GM21515 (cell line): ENCODE measurements around the gene SRGAP3.

Experiments
- ATAC-seq: cut with Tn5 transposase; IDR thresholded peaks from one replicate; pipeline ENCODE4 v1.9.1; 2021; ENCODE audit not compliant: unreplicated experiment

The SRGAP3 gene

DNA sequence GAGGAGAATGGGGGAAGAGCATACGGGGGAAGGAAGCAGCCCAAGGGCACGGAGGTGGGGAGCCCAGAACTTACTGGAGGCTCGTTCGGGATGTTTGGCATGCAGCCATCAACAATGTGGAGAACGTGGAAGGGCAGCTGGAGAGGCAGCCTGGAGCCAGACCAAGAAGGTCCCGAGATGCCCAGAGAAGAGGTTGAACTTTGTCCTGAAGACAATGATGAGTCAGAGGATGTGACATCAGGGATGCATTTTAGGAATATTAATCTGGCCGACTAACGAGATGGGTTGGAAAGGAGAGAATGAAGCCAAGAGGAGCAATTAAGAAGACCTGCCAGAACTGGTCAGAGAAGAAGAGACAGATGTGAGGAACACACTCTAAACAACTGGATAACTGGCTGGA, 98.2 kb downstream of the SRGAP3 start:
- ATAC-seq = no peak

DNA sequence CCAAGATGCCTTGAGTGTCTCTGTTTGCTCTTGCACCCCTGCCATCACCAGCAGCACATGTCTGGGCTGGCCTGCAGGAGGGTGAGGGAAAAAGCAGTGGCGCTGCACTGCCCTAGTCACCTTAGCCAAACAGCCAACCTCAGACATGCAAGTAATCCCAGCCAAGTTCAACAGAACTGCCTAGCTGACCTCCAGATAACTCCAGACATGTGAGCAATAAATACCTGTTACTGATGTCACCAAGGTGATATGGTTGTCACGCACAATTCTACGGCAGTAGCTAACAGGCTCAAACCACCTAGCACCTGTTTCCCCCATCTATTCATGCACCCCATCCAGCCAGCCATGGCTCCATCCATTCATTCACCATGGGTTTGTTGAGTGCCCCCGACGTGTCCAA, 99.9 kb downstream of the SRGAP3 start:
- no peak for ATAC-seq

DNA sequence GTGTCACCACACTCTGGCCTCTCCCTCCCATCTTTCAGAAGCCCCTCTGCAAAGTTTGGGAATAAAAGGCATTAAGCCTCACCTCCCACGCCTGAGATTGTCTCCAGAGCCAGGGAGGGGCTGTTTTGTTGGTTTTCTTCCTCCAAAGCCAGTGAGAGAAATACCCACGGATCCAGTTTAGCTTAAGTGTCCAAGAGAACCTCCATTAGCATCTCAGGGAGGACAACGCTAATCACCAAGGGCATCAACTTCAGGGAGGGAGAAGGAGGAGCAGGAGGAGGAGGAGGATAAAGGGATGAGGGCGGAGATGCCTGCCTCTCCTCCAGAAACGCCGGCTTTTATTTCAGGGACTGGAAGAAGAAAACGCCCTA, 101.6 kb downstream of the SRGAP3 start:
- ATAC-seq = no peak

DNA sequence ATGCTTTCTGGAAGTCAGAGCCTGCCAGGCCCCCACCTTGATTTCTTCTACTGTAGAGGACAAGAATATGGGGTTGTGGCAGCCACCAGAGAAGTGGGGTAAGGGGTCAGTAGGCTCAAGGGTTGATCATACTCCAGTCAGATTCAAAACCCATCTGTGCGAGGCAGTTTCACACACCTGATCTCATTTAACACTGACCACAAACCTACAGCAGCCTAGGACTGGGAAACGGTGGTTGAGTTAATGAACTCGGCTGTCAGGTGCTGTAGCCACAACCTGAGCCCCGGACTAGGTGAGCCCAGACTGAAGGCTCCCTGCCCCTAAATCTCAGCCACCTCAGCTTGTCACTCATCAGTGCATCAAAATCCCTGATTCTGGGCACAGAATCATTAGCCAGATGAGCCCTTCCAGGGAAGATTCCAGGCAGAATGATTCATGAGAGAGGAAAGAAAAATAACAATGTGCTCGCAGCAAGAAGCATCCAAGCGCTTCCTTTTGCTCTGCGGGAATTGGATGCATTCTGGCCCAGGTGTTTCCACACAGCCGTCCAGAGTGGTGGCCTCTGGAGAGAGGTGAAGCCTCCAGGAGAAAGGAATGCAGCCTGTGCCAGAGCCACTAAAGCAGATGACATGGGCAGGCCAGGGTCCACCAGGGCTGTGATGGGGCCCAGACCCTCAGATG, 102.1 kb downstream of the SRGAP3 start:
- peak; percentile 78 for ATAC-seq

DNA sequence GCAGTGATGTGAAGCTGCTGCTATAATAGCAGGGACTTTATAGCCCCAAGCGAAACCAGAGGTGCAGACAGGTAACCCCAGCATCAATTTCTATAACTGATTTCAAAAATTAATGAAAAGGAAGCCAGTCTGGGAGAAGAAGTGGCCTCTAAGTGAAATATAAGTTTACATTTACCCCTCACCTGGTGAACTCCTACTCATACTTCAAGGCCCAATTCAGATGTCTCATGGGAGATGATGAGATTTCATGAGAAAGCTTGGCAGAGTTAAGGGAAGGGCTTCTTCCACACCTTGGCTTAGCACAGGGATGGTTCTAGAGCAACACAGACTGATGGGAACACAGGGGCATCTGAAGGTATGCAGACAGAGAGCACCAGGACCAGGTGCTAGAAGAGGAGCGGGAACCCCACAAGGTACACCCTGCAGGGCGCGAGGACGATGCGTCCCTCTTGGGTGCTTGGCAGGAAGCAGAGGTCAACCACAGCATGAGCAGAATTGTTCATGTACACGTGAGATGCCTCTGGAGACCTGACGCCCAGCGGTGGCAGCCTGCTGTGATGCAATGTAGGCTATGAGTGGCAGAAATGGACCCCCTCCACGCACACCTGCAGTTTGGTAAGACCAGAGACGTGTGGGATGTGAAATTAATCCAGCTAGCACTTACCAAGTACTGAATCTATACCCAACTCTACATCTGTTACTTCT, 102.9 kb downstream of the SRGAP3 start:
- ATAC-seq = peak; percentile 47

DNA sequence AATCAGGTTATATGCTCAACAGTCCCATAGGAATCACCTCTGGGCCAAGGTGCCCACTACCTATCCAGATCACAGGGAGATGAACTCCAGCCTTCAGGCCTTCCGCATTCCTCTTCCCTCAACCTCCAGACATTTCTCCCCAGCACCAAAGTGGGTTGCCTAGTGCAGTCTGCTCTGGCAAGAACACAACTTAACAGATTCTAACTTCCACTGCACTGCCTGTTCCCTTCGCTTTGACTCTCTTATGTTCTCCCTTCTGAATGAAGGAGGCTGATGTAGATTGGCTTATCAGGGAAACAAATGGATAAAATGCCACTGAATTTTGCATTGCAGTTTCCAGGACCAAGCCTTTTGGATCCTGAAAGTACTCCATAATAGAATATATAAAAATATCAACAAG, 106.3 kb downstream of the SRGAP3 start:
- ATAC-seq = no peak

DNA sequence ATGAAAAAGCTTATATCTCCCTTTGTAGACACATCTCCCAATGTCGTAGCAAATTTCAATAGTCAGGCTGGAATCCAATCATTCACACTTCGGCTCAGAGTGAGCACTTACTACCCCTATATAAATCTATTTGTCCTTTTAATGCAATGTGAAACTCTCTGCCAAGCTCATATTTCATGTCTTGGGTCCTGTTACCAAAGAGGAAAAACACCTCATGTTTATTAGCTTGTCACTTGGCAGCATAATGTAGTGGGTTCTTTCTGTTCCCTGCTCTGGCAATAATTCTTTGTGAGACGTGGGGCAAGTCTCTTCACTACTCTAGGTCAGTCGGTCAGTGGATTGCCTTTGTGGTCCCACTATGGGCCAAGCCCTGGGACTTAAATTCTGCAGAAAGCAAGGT, 107.1 kb downstream of the SRGAP3 start:
- no peak for ATAC-seq

DNA sequence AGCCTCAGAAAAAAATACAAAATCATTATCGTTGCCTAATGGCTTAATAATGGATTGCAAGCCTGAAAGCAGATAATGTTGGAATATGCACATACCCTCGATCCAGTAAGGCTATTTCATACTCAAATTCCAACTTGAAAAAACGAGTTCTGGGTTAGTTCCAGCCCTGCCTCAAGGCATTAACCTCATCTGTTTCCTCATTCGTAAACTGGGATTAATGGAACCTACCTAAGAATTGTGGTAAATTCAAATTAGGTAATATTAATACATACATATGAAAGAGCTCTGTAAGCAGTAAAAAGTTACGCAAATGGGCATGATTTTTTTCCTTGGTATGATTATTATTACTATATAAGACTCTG, 107.5 kb downstream of the SRGAP3 start:
- ATAC-seq = no peak

DNA sequence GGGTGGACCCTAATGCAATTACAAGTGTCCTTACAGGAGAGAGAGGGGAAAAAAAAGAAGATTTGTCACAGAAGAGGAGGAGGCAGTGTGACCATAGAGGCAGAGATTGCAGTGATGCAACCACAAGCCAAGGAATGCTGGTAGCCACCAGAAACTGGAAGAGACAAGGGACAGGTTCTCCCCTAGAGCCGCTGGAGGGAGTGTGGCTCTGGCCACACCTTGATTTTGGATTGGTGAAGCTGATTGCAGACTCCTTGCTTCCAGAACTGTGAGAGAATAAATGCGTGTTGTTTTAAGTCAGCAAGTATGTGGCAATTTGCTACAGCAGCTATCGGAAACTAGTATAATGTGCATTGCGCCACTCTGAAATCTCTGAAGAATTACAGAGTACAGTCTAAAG, 110.1 kb downstream of the SRGAP3 start:
- no peak for ATAC-seq

DNA sequence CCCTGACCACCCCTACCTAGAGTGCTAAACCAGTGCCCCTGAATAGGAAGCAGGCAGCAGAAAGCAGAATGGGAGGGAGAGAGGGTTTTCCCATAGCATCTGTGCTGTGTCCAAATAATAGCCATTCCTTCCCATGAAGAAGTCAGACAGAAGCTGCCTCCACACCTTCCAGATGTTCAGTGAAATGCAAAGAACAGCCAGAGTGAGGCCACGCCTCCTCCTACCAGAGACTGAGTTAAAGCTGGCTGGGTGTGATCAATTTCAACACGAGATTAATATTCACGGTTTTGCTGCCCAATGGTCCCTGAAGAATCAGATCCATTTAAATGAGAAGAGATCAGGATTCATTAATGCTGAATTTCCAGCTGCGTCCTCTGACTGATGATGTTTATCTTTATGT, 111.8 kb downstream of the SRGAP3 start:
- no peak for ATAC-seq

DNA sequence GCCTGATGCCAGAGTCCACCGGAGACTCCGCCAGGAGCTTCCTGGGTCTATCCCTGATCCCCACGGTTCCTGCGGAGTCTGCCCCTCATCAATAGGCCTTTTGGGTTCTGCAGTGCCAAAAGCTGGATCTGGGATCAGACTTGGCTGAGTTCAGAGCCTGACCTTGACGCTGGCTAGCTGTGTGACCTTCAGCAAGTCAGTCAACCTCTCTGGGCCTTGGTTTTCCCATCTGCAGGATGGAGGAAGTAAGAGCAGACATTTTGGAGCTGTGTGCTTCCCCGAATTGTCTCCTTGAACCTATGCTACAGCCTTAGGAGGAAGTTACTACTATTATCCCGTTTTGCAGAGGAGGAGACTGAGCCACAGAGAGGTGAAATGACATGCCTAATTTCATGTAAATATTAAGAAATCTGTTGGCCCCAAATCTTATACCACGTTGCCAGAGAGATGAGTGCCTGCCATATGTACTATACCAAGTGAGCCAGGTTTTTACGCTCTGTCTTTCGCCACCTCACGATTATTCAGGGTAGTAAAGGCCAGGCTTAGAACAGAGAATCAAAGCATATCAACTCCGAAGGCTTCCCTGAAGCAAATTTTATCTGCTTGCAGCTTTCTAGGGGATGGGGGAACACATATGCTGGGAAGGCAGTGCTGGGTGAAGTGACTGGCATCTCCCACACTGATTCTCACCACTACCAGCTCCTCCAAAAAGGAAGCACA, 112.5 kb downstream of the SRGAP3 start:
- no peak for ATAC-seq

DNA sequence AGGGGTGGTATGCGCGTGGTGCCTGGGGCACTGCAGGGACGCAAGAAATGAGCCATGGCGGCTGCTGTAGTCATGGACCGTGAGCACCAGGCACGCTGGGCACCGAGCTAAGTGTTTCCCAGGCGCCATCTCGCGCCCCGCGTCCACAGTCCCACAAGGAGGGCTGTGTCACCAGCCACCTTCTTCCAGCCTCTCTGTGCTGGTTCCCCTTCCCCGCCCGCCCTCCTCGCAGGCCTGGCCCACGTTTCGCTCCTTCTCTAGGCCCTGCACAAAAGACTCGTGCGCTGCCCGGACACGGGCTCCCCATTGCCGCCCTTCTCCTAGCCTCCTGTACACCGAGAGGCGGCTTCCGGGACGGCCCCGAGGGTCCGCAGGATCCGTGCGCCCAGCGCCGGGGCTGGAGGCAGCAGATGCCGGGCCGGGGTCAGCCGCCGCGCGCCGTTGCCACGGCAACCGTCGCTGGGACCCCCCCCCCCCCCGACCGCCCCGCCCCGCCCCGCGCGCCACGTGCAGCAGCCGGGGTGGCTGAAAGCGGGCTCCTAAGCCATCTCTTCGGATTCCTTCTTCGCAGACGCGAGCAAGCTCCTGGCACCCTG, 113.4 kb downstream of the SRGAP3 start:
- ATAC-seq = no peak

DNA sequence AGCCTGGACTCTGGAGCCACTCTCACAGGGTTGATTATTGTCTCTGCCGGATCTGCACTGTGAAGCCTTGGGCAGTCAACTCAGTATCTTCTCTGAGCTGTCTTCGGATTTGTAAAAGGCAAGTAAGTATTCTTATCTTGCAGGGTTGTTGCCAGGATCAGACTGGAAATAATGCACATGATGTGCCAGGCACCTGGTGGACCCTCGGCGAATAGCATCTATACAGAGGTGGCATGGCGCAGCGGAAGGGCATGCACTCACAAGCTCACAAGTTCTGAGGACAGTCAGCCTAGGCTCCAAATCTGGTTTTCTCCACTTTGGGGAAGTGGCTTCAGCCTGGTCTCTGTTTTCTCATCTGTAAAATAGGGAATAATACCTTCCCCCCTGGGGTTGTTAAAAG, 113.9 kb downstream of the SRGAP3 start:
- ATAC-seq = no peak

DNA sequence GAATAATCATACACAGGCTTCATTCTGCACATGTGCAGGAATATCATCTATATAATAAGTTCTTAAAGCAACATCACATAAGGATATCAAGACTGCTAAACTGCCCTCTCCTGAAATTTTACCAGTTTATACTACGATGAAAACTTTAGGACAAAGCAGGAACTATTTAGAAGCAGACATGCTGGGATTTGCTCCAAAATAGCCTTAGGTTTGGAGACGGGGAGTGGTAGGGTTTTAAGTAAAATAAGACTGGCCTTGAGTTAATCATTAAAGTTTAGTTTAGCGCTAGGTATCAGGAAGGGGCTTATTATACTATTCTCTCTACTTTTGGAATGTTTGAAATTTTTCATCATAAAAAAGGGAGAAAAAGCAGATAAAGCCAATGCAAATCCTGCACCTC, 115.8 kb downstream of the SRGAP3 start:
- ATAC-seq = no peak

DNA sequence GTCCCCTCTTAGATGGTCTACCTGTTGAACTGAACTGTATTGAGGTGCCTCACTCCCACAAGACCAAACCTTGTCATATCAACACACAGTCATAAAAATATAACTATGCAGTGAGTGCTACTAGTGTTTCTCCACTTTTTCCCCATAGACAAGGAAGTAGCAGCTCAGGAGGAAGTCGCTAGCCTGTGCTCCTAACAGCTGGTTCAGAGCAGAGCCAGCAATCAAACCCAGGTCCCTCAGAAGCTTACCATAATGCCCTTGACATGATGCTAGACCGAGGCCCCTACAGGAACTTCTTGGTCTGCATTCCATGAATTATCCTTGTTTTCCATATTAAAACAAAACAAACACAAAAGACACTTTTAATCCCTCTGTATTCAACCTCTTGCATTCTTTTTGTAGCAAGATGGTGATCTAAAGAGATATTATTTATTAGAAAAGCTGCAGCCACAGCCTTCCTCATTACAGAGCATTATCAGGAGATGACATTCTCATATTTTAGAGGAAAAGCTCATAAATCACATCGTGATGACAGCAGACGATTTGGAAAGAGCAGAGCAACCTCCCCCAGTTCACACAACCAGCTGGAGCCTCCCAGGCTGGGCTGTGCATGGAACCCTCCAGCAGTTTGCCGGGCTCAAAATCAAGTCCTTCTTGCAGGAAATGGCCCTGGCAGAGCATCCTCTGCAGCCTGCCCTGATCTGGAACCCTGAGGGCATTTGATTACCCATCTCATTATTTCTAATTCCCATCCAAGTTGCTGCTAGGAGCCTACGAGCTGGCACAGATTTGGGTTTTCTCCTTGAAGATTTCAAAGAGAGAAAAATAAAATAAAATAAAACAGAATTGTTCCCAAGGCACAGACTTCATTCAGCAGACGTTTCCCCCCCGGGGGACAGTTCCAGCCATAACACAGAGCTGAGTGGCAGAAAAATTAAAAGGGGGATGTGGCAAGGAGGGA, 118.8 kb downstream of the SRGAP3 start:
- no peak for ATAC-seq

DNA sequence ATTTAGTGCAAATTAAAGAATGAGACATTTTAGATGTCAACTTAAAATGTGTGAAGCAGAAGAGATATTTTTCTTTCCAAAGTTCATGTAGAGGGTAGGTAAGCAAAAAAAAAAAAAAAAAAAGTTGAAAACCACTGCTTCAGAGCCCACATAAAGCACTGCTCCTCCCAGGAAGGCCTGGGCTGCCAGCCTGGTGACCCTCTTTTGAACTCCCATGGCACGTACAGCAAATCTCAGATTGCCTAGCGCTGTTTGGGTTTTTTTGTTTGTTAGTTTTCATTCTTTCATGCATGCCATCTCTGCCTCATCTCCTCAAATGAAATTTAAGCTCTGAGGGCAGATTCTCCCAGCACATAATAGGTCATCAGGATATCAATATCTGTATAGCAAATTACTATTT, 120.1 kb downstream of the SRGAP3 start:
- no peak for ATAC-seq

DNA sequence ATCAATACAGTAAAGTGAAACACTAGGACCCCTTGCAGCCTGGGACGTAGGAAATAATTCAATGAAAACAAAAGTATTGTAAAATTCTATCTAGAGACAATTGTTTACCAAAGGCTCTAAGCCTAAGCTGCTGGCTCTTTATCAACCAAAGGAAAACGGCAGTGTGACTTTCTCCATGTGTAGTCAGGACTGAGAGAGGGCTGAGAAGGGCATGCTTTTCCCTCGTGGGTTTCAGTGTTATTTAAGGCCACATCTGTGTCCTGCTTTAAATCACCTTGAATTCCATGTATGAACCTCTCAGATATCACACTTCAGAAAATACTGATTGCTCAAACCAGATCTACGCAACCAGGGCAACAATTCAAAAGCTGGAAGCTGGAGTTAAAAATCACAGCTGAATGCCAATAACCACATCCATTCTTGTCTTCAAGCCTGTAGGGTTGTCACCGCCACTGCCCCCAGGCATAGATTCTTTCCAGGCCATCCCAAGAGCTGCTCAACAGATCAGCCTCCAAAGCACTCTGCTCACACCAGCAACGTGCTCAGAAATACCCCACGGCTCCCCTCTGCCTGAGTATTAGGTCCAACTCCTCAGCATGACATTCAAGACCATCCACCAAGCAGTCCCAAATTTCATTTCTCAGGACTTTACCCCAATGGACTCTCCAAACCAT, 124.0 kb downstream of the SRGAP3 start:
- no peak for ATAC-seq

DNA sequence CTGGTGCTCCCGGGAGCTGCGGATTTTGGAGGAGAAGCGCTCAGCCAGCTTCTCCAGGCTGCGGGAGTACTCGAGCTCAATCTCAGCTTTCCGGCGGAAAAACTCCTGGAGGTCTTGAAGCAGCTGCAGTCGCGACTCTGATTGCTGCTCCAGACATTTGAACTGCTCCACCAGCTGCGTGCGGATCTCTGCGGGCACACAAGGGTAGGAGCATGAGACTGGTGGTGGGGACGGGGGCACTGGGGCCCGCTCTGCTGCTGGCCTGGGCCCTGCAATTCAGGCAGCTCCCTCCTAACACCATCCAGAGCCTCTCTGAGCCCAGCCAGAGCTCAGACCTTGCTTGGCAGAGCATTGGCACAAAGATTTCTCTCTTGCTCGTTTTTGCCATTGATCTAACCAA, 124.7 kb downstream of the SRGAP3 start:
- no peak for ATAC-seq

DNA sequence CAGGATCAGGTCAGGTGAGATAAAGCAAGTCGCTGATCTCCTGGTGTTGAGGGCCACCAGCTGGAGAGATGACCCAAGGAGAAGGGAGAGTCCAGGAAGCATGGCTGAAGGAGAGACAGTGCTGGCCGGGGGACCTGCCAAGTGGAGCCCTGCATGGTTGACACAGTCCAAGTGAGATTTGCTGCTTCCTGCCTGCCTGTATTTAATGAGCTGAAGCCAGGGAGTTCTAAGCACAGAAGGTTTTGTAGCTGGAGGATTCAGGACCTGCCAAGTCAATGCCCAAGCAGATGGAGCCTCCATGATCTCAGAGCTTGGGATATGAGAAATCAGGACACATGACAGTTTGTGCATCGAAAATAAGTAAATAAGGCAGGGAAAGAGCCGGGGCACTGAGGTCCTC, 125.6 kb downstream of the SRGAP3 start:
- no peak for ATAC-seq

DNA sequence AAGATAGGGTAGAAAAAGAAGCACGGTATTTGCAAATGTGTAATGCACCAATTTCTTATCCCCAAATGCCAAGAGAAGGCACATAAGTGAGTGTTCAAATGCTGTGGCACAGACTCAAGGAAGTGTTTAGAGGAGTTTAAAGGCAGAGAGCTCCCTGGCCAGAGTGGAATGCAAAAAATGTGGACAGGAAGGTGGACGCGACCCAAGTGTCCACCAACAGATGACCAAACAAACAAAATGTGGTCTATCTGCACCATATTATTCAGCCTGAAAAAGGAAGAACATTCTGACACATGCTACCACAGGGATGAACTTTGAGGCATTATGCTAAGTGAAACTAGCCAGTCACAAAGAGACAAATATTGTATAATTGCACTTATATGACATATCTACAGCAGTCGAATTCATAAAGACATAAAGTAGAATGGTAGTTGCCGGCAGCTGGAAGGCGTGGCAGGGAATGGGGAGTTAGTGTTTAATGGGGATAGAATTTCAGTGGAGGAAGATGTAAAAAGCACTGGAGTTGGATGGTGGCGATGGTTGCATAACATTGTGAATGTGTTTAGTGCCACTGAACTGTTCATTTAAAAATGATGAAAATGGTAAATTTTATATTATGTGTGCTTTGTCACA, 126.6 kb downstream of the SRGAP3 start:
- ATAC-seq = no peak
